GM18505 (cell line): Measurements from ENCODE around the gene PLEKHA7.

Source experiments
- ATAC-seq: cut with Tn5 transposase; IDR thresholded peaks from one replicate; pipeline ENCODE4 v1.9.1; 2021; ENCODE audit not compliant: unreplicated experiment
- POLR2A ChIP-seq: IDR thresholded peaks from 4 replicates; pipeline ENCODE4 v1.6.1; 2011; ENCODE audit warnings: borderline replicate concordance; ENCODE audit not compliant: insufficient read depth, insufficient read length; ENCODE audit errors: extremely low read depth

Gene PLEKHA7

DNA sequence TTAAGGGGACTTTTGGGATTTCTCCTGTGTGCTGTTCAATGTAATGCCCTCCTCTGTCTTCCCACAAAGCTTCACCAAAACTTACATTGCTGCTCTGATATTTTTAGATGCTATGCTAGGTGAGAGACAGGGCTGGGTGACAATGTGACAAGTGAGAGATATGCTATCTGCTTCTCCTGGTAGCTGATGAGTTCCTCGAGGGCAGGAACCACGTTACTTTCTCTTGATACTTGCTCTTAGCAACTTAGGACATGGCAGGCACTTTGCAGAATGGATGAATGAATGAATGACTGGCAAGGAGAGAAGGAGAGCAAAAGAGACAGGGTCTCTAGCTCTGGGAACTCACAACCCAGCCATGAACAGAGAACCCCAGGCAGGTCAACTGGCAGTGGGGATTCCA lies 160.4 kb downstream of the PLEKHA7 start:
- TF ChIP-seq POLR2A: no peak
- ATAC-seq: no peak

DNA sequence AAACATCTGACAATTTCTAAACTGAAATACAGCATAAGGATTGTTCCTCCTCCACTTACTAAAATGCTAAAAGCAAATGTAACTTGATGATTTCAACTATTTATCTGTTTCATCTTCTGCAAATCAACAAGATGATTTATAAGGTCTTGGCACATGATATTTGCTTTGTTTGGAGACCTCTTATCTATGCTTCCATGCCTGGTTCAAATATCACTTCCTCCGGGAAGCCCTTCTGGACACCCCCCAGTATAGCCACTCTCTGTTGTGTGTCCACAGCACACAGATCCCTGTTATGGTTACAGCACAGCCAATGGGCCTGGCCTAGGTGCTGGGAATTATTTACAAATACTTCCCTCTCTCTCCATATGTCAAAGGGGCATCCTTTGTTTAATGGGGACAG lies 160.9 kb downstream of the PLEKHA7 start:
- TF ChIP-seq POLR2A: no peak
- no peak for ATAC-seq

GRCh38 chr11:16846305-16846704 lies 167.9 kb downstream of the PLEKHA7 start:
- no peak for TF ChIP-seq POLR2A
- no peak for ATAC-seq

DNA sequence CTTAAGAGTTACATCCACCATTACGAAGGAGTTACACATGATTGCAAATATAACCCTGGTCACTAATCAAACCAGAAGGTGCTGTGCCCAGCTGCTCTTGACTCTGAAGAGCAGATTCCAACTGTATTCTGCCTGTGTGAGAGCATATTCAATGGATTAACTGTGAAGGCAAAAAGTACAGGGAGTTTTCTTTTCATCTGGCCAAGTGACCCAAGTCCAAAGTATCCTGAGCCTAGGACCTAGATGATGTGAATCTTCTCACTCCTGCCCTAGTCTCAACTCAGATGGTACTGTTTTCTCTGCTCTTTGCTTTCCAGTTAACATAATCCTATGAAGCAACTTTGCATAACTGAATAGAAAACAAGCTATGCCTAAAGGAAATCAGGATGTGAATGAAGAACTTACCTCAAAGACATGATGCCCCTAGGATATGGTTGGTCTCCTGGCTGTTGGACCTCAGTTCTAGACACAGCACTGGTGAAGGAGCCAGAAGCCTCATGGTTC lies 169.9 kb downstream of the PLEKHA7 start:
- ATAC-seq: no peak
- TF ChIP-seq POLR2A: no peak

GRCh38 chr11:16843294-16843693 lies 170.9 kb downstream of the PLEKHA7 start:
- no peak for ATAC-seq
- TF ChIP-seq POLR2A: no peak

DNA sequence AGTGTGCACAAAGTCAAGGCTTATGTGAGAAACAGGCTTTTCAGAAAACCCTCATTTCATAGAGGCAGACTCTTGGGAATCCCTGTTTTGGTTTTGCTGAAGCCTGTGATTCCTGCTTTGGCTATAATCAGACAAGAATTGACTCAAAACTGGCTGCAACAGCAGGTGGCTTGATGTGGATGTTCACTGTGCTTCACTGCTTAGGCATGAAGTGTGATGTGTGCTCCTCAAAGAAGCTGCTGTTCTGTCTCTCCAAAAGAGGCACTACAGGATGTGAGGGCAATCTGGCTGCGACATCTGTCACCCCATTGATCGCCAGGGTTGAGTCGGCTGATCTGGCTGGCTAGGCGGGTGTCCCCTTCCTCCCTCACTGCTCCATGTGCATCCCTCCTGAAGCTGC lies 172.2 kb downstream of the PLEKHA7 start:
- no peak for TF ChIP-seq POLR2A
- peak; percentile 74 for ATAC-seq

GRCh38 chr11:16841481-16841880 lies 172.7 kb downstream of the PLEKHA7 start:
- ATAC-seq: peak; percentile 40
- TF ChIP-seq POLR2A: no peak

- no peak for TF ChIP-seq POLR2A
- no peak for ATAC-seq
Measured at GRCh38 chr11:16840951-16841350, 173.3 kb downstream of the PLEKHA7 start.

DNA sequence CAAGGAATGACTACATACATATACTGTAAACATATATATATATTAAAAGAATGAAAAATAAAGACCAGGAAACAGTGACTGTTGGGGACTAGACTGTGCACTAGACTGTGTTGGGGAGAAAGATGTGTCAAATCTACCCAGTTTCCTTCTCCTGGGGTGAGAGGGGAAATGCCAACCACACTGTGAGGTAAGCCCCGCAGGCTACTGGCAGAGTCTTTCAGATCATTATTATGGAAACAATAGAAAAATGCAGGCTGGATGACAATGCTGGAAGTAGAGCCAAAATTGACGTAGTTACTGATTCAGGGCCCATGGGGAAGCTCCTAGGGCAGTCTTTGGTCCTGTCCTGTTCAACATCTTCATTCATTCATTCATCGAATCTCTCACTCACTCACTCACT lies 174.4 kb downstream of the PLEKHA7 start:
- ATAC-seq: no peak
- no peak for TF ChIP-seq POLR2A

GRCh38 chr11:16834384-16834783 lies 179.8 kb downstream of the PLEKHA7 start:
- ATAC-seq: no peak
- no peak for TF ChIP-seq POLR2A

GRCh38 chr11:16833026-16833425 lies 181.2 kb downstream of the PLEKHA7 start:
- no peak for ATAC-seq
- no peak for TF ChIP-seq POLR2A

DNA sequence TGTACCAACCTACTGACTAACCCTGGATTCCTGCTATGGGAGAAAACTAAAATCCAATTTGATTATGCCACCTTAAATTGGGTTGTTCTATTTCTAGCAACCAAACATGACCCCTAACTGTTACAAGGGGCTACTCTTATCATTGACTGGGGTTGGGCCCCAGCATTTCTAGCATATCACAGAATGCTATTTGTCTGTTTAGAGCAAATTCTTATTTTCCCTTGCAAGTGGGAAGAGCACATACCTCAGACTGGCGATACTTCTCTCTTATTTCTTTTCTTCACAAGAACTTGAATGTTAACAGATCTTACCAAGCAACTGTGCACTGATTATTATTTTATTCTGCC lies 182.0 kb downstream of the PLEKHA7 start:
- no peak for TF ChIP-seq POLR2A
- ATAC-seq: no peak

DNA sequence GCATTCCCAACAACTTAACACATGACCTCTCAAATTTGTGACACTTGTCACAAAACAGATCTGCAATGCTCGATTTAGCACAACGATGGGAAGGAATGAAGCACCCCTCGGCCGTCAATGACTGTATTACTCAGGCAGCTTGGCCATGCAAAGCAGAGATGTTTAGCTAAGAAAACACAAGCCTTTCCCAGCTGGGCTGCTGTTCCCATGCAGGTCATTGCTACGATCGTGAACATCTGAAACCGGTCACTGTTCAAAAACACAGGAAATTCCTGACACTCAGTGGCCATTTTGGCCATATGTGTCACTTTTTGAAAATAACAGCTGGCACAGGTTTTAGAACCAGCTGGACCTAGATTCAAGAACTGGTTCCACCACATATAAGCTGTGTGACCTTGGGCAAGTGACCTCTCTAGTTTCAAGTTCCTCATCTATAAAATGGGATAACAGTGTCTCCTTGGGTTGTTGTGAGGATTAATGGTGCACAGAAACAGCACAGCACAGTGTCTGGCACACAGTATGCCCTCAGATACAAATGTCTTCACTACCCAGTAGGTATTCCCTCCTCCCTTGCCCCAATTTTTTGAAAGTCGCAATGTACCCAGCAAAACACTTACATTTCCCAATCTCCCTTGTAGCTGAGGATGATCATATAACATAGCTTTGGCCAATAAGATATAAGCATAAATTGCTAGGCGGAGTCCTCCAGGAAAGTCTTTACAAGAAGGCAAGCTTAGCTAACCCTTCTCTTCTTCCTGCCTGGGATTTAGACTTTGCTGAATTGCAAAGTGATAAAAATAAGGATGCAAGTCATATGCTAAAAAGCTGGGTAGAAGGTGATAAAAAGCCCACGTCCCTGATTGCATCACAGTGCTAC lies 182.7 kb downstream of the PLEKHA7 start:
- no peak for ATAC-seq
- TF ChIP-seq POLR2A: no peak

DNA sequence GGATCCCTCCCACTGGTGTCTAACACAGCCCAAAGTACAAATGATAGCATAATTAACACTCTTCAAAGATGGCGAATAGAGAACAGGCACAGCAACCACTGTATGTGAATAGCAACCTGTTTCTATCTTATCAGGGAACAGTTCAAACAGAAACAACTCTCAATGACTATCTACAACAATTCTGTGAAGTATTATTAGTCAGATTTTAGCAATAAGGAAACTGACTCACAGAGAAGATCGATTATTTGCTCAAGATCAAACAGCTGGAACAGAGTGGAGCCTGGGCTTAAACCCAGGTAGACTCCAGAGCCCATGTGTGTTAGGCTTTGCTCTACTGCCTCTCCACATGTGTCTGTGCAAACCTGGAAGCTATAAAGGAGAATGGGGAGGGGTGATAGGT lies 187.1 kb downstream of the PLEKHA7 start:
- ATAC-seq: no peak
- no peak for TF ChIP-seq POLR2A
